ENCODE data around the gene FLVCR2. TPM values are rescaled to one million over a fixed set of nuclear protein-coding genes. Genes with fewer than 3 reads are reported as not detected.

The FLVCR2 gene
- polyA plus RNA-seq, 6 donors from 2014 or later: 0.22 to 0.69 (median 0.49) TPM; not detected in 2

DNA sequence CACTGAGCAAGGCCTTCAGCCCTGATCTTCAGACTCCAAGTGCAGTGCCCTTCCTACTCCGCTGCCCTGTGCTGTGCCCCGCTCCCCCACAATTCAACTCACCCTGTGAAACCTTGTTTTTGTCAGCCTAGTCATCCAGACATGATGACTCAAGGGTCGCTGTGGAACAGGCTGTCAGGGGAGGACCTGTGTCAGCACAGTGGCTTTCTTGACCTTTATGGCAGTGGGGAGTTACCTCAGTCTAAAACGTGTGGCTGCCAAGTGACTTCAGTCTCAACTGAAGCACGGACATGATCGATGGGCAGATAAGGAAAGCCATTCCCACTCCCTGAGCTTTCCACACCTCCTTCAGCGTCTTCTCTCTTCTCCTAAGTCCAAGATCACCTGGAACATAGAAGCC, 16.3 kb upstream of the FLVCR2 start:
- Mint-ChIP-seq H3K4me1 (peaks cover 0 to 8% (median 5%) of the 10 kb centered on the region in 3 donors), H3K9me3 (peaks cover 0 to 3% (median 1%) of the 10 kb centered on the region in 7 donors), H3K27ac (no peak overlapping the region), H3K27me3 (peaks cover 4 to 46% (median 35%) of the 10 kb centered on the region in 3 donors), H3K4me3 (no peak overlapping the region), H3K36me3 (no peaks in the 10 kb centered on the region)
- no peak for ATAC-seq (ENCODE audit: low read depth in 2 of 2)
- no peak for DNase-seq

GRCh38 chr14:75562489-75562888, 15.9 kb upstream of the FLVCR2 start:
- no peak overlapping the region for H3K27ac Mint-ChIP-seq
- H3K27me3 Mint-ChIP-seq: peaks cover 4 to 47% (median 35%) of the 10 kb centered on the region in 3 donors
- DNase-seq (no peak), ATAC-seq (ENCODE audit: low read depth in 2 of 2) (no peak)
- no peak overlapping the region for H3K4me3 Mint-ChIP-seq
- peaks cover 0 to 8% (median 5%) of the 10 kb centered on the region in 3 donors for H3K4me1 Mint-ChIP-seq
- H3K9me3 Mint-ChIP-seq: peaks cover 0 to 2% (median 0%) of the 10 kb centered on the region in 7 donors
- H3K36me3 Mint-ChIP-seq: no peaks in the 10 kb centered on the region

- Mint-ChIP-seq H3K27me3 (peaks cover 4 to 47% (median 35%) of the 10 kb centered on the region in 3 donors), H3K4me1 (peaks cover 0 to 8% (median 5%) of the 10 kb centered on the region in 3 donors), H3K9me3 (no peaks in the 10 kb centered on the region), H3K4me3 (no peak overlapping the region), H3K36me3 (no peaks in the 10 kb centered on the region), H3K27ac (no peak overlapping the region)
- ATAC-seq (ENCODE audit: low read depth in 2 of 2) (no peak), DNase-seq (no peak)
Measured at GRCh38 chr14:75563931-75564330, 14.5 kb upstream of the FLVCR2 start.

- H3K9me3 Mint-ChIP-seq: no peaks in the 10 kb centered on the region
- DNase-seq (no peak), ATAC-seq (ENCODE audit: low read depth in 2 of 2) (no peak)
- H3K36me3 Mint-ChIP-seq: no peaks in the 10 kb centered on the region
- peaks cover 0 to 7% (median 5%) of the 10 kb centered on the region in 3 donors for H3K4me1 Mint-ChIP-seq
- H3K27ac Mint-ChIP-seq: no peak overlapping the region
- H3K27me3 Mint-ChIP-seq: peaks cover 4 to 54% (median 34%) of the 10 kb centered on the region in 3 donors
- H3K4me3 Mint-ChIP-seq: no peak overlapping the region
Measured at GRCh38 chr14:75565056-75565455, 13.4 kb upstream of the FLVCR2 start.

DNA sequence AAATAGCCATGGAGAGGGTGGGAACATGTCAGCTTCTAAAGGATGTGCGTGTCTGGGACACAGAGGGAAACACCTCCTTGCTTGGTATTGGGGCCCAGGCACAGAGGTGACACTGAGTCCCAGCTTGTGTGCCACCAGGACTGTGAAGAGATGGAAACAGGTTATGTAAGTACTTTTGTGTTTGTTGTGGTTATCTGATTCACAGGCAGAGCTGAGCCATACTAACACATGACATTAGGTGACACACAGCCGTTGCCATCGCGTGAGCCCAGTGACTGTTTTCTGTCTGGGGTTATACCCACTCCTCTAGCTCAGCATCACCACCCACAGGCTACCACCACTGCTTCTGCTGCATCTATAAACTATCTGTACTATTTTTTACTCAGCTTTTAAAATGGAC, 12.1 kb upstream of the FLVCR2 start:
- no peak for DNase-seq
- Mint-ChIP-seq H3K4me3 (no peak overlapping the region), H3K4me1 (no peaks in the 10 kb centered on the region), H3K27me3 (peaks cover 10 to 49% (median 23%) of the 10 kb centered on the region in 3 donors), H3K9me3 (no peaks in the 10 kb centered on the region), H3K36me3 (no peaks in the 10 kb centered on the region), H3K27ac (peak overlapping the region in 1 of 6 donors; percentile 46)
- no peak for ATAC-seq (ENCODE audit: low read depth in 2 of 2)

DNA sequence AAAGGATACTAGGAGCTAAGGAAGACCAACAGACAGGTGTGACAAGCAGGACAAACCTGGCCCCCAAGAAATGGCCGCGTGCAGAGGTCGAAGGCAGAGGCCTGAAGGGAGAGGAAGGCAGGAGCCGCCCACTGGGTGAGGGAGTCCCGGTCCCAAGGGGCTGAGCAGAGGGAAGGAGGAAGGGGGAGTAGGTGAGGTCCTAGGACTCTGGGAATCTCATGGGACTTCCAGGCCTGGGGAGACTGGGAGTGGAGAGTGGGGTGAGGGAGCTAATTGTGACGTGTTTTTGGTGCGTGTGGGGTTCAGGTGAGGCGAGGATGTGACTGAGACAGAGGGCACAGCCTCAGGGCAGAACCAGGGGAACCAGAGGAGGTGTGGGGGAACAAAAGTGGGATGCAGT, 11.7 kb upstream of the FLVCR2 start:
- H3K4me3 Mint-ChIP-seq: no peak overlapping the region
- H3K27me3 Mint-ChIP-seq: peaks cover 7 to 49% (median 27%) of the 10 kb centered on the region in 3 donors
- no peak overlapping the region for H3K27ac Mint-ChIP-seq
- H3K9me3 Mint-ChIP-seq: no peaks in the 10 kb centered on the region
- H3K4me1 Mint-ChIP-seq: no peaks in the 10 kb centered on the region
- no peak for ATAC-seq (ENCODE audit: low read depth in 2 of 2)
- no peaks in the 10 kb centered on the region for H3K36me3 Mint-ChIP-seq
- no peak for DNase-seq

- Mint-ChIP-seq H3K4me3 (no peak overlapping the region), H3K36me3 (no peaks in the 10 kb centered on the region), H3K27me3 (peaks cover 12 to 50% (median 31%) of the 10 kb centered on the region in 3 donors), H3K4me1 (no peaks in the 10 kb centered on the region), H3K27ac (no peak overlapping the region), H3K9me3 (no peaks in the 10 kb centered on the region)
- DNase-seq (no peak), ATAC-seq (ENCODE audit: low read depth in 2 of 2) (no peak)
Measured at GRCh38 chr14:75568140-75568539, 10.3 kb upstream of the FLVCR2 start.

- Mint-ChIP-seq H3K4me1 (no peaks in the 10 kb centered on the region), H3K36me3 (no peaks in the 10 kb centered on the region), H3K9me3 (no peaks in the 10 kb centered on the region), H3K27ac (no peak overlapping the region), H3K27me3 (peaks cover 17 to 55% (median 37%) of the 10 kb centered on the region in 3 donors), H3K4me3 (no peak overlapping the region)
- DNase-seq (no peak), ATAC-seq (ENCODE audit: low read depth in 2 of 2) (no peak)
Measured at GRCh38 chr14:75568791-75569190, 9.6 kb upstream of the FLVCR2 start.

DNA sequence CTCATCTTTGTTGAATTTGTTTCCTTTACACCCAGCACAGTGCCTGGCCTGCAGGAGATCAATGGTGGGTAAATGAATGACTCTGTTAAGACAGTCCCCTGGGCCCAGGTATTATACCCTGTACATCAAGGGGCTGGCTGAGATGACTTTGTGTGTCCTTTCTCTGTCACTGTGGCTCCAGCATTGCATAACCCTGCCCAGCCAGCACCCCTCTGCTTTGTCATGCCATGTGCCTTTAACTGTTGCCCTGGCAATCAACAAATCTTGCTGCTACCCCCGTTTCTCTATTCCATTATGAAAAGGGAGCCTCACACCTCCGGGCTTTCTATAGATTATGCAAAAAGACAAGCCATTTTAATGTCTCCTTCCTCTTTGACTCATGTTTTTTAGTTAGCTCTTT, 7.6 kb upstream of the FLVCR2 start:
- no peak overlapping the region for H3K4me3 Mint-ChIP-seq
- ATAC-seq (ENCODE audit: low read depth in 2 of 2) (no peak), DNase-seq (no peak)
- no peaks in the 10 kb centered on the region for H3K4me1 Mint-ChIP-seq
- H3K36me3 Mint-ChIP-seq: no peaks in the 10 kb centered on the region
- H3K27ac Mint-ChIP-seq: peak overlapping the region in 1 of 6 donors; percentile 60
- H3K9me3 Mint-ChIP-seq: no peaks in the 10 kb centered on the region
- peaks cover 20 to 51% (median 27%) of the 10 kb centered on the region in 3 donors for H3K27me3 Mint-ChIP-seq

GRCh38 chr14:75572104-75572503, 6.3 kb upstream of the FLVCR2 start:
- DNase-seq (no peak), ATAC-seq (ENCODE audit: low read depth in 2 of 2) (no peak)
- Mint-ChIP-seq H3K27me3 (peaks cover 20 to 39% (median 20%) of the 10 kb centered on the region in 3 donors), H3K9me3 (no peaks in the 10 kb centered on the region), H3K4me3 (no peak overlapping the region), H3K36me3 (no peaks in the 10 kb centered on the region), H3K4me1 (no peaks in the 10 kb centered on the region), H3K27ac (no peak overlapping the region)

DNA sequence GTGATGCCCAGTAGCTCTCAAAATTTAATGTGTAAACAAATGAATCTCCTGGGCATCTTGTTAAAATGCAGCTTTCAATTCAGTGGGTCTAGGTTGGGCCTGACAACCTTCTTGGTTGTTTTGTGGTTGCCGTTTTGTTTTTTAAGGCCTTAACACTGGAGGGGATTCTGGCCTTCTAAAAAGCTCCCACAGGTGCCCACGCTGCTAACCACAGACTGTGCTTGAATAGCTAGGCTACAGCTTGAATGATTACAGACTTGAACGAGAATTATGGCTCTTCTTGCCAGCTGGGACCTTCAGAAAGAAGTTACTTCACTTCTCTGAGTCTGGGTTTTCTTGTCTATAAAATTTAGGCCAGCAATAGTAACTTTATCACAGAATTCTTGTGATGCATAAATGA, 1.3 kb upstream of the FLVCR2 start:
- Mint-ChIP-seq H3K9me3 (no peaks in the 10 kb centered on the region), H3K27ac (no peak overlapping the region), H3K4me3 (peak overlapping the region in 5 of 8 donors; percentile 29 to 98 (median 90)), H3K27me3 (peaks cover 13 to 18% (median 17%) of the 10 kb centered on the region in 3 donors), H3K4me1 (peaks cover 7 to 19% (median 18%) of the 10 kb centered on the region in 3 donors), H3K36me3 (no peaks in the 10 kb centered on the region)
- peak; percentile 5 for DNase-seq
- peak in 1 of 2 donors; percentile 26 for ATAC-seq (ENCODE audit: low read depth in 2 of 2)

GRCh38 chr14:75577729-75578101, 705 bp upstream of the FLVCR2 start:
- Mint-ChIP-seq H3K27ac (peak overlapping the region in 4 of 6 donors; percentile 11 to 95 (median 88)), H3K9me3 (no peaks in the 10 kb centered on the region), H3K36me3 (no peaks in the 10 kb centered on the region), H3K4me3 (peak overlapping the region; percentile 86 to 98 (median 96)), H3K27me3 (peaks cover 7 to 12% (median 11%) of the 10 kb centered on the region in 3 donors), H3K4me1 (peaks cover 7 to 19% (median 18%) of the 10 kb centered on the region in 3 donors)
- ATAC-seq (ENCODE audit: low read depth in 2 of 2): peak; percentile 90 to 91
- peak; percentile 60 for DNase-seq

- peaks cover 0 to 8% (median 4%) of the 10 kb centered on the region in 3 donors for H3K27me3 Mint-ChIP-seq
- ATAC-seq (ENCODE audit: low read depth in 2 of 2) (no peak), DNase-seq (no peak)
- no peaks in the 10 kb centered on the region for H3K9me3 Mint-ChIP-seq
- H3K36me3 Mint-ChIP-seq: no peaks in the 10 kb centered on the region
- peak overlapping the region; percentile 86 to 98 (median 96) for H3K4me3 Mint-ChIP-seq
- peaks cover 7 to 19% (median 18%) of the 10 kb centered on the region in 3 donors for H3K4me1 Mint-ChIP-seq
- peak overlapping the region in 1 of 6 donors; percentile 4 for H3K27ac Mint-ChIP-seq
Measured at GRCh38 chr14:75578786-75579337, 442 bp downstream of the FLVCR2 start.

GRCh38 chr14:75579338-75579864, 981 bp downstream of the FLVCR2 start:
- Mint-ChIP-seq H3K27me3 (peaks cover 0 to 9% (median under 1%) of the 10 kb centered on the region in 3 donors), H3K4me1 (peaks cover 7 to 19% (median 18%) of the 10 kb centered on the region in 3 donors), H3K9me3 (no peaks in the 10 kb centered on the region), H3K36me3 (no peaks in the 10 kb centered on the region), H3K4me3 (peak overlapping the region; percentile 86 to 98 (median 96)), H3K27ac (peak overlapping the region in 1 of 6 donors; percentile 34)
- ATAC-seq (ENCODE audit: low read depth in 2 of 2) (no peak), DNase-seq (no peak)

Measured in naive B cell (primary cell).